ENCODE data around the gene C16orf95.
"Not testable (repeated sequence)": the region's sequence is repeated elsewhere in the genome, so short reads cannot be mapped to it uniquely, and the experiment has no call there.

C16orf95 gene

DNA sequence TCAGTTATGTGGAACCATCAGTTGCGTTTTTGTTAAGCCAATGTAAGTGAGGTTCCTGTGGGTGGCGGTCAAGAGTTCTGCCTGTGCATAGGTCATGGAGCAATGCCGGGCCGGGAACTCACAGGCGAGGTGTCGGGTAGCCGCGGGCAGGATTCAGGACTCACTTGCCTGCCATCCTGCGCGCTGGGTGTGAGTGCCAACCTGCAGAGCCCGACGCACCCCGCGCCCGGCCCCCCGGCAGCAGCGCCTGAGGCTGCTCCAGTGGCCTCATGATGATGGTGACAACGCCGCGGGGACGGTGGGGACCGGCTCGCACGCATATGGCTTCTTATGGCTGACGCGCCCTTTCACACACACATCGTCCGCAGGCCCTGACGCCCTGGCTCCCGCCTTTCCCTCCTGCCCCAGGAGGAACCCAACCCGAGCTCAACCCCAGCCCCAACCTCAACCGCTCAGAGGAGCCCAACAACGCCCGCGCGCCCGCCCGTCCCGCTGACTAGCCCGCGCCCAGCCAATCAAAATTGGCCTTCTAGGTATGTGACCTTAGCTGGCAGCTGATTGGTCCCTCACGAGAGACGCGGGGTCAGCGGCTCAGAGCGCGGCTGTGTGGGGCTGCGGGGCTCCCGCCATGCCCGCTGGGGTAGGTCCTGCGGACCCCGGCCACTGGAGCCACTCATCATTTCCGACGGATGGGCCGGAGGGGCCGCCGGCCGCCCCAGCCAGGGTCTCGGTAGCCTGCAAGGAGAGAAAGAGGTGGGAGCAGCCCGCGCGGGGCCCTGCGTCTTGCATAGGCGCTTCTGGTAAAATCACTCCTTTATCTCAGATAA, at the start of gene C16orf95:
C16orf95 (minus strand) TSS at position 470 of the 827 bp plus-strand sequence; CDS start at position 320, 150 bp downstream.
- DNase-seq (peak; percentile 96), ATAC-seq (replicated peaks) (peak; percentile 94 to 96)
- Mint-ChIP-seq H3K4me3 (peak within 1 kb of the TSS; percentile 93 to 94), H3K27ac (peak within 1 kb of the TSS; percentile 99), H3K4me1 (peaks cover 10 to 16% of the 10 kb centered on the region in 2 donors), H3K36me3 (peaks cover 7 to 15% of the 10 kb centered on the region in 2 donors), H3K9me3 (no peaks in the 10 kb centered on the region), H3K27me3 (no peaks in the 10 kb centered on the region)

GRCh38 chr16:87366930-87367329, 49.7 kb upstream of the C16orf95 start:
- Mint-ChIP-seq H3K36me3 (peaks cover 24 to 27% of the 10 kb centered on the region in 2 donors), H3K27me3 (no peaks in the 10 kb centered on the region), H3K9me3 (no peaks in the 10 kb centered on the region), H3K4me1 (peaks cover 46 to 65% of the 10 kb centered on the region in 2 donors), H3K27ac (no peak overlapping the region), H3K4me3 (no peak overlapping the region)
- ATAC-seq (replicated peaks): no peak
- DNase-seq: no peak

DNA sequence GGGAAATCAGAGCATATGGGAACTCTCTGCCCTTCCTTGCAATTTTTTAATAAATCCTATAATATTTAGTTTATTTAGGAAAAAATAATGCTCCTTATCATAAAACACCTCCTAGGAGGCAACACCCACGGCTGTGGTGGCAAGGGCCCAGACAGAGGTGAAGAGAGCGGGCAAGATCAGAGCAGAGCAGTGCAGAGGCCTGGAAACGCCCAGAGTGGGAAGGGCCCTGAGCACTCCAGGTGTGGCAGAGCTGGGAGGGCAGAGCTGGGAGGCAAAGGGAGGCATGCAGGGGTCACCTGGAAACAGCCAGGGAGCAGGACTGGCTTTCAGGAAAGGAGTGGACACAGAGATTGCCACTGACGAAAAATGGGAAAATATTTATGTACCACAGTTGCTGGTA, 49.1 kb upstream of the C16orf95 start:
- Mint-ChIP-seq H3K4me3 (no peak overlapping the region), H3K27me3 (no peaks in the 10 kb centered on the region), H3K27ac (no peak overlapping the region), H3K9me3 (no peaks in the 10 kb centered on the region), H3K4me1 (peaks cover 42 to 62% of the 10 kb centered on the region in 2 donors), H3K36me3 (peaks cover 25 to 26% of the 10 kb centered on the region in 2 donors)
- DNase-seq (no peak), ATAC-seq (replicated peaks) (no peak)

DNA sequence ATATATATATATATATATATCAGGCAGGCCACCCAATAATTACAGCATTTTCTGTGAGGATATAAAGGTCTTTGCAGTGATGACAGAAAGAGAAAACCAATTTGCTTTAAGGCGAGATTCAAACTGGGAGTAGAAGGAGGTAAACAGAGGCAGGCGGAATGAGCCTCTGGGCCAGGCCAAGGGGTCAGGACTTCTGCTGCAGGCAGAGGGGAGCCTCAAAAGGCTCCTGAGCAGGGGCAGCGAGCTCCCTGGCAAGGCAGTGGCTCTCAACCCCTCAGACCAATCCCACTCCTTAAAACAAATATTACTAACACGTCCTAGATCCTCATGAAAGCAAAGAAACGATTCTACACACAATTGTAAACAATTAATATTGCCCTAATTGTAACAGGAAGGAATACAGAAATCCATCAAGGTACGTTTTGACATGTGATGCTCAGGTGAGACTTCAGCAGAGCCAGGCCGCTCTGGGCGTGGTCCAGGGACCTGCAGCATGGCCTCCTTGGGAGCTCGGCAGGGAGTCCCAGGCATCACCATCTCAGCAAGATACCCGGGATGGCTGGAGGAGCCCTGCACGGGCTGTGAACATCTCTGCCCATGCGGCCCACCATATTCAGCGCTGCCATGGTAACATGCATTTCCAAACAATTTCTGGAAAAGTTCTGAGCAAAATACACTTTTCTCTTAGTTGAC, 48.0 kb upstream of the C16orf95 start:
- ATAC-seq (replicated peaks): no peak

DNA sequence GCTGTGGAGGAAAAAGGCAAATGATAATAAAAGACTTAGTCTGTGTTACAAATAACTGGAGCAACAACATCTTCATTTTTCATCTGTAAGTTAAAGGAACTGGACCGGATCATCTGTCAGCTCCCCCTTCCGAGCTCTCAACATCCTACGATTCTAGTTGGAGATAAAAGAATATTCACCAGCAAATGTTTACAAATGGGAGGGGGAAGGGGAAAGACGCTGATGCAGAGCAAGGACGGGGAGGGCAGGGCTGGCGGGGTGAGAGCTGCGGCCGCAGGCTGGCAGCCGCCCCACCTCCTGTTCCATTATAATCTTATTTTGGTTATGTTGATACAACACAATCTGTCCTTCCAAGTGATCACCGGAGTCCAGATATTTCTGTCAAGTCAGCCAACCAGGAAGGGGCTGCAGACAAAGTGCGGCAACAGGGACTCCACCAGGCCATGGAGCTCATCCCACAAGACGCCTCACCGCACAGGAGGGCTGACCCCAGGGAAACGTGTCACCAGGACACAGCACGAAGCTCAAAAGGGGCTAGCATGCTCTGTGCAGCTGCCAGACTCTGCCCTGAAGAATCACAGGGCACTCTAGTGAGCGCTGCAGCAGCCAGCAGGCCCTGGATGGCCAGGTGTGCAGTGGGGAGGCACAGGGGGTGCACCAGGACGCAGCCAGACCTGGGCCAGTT, 46.7 kb upstream of the C16orf95 start:
- peaks cover 35 to 47% of the 10 kb centered on the region in 2 donors for H3K36me3 Mint-ChIP-seq
- peak overlapping the region; percentile 37 for H3K27ac Mint-ChIP-seq
- no peak for DNase-seq
- ATAC-seq (replicated peaks): peak in 1 of 2 donors; percentile 10
- H3K27me3 Mint-ChIP-seq: no peaks in the 10 kb centered on the region
- peak overlapping the region in 1 of 2 donors; percentile 25 for H3K4me3 Mint-ChIP-seq
- H3K4me1 Mint-ChIP-seq: peaks cover 35 to 42% of the 10 kb centered on the region in 2 donors
- H3K9me3 Mint-ChIP-seq: no peaks in the 10 kb centered on the region

More for the DNA sequence above, 48.0 kb upstream of the C16orf95 start:
- Mint-ChIP-seq H3K9me3 (no peaks in the 10 kb centered on the region), H3K36me3 (peaks cover 28 to 35% of the 10 kb centered on the region in 2 donors), H3K4me1 (peaks cover 44 to 52% of the 10 kb centered on the region in 2 donors), H3K27me3 (no peaks in the 10 kb centered on the region), H3K4me3 (no peak overlapping the region), H3K27ac (no peak overlapping the region)
- no peak for DNase-seq

DNA sequence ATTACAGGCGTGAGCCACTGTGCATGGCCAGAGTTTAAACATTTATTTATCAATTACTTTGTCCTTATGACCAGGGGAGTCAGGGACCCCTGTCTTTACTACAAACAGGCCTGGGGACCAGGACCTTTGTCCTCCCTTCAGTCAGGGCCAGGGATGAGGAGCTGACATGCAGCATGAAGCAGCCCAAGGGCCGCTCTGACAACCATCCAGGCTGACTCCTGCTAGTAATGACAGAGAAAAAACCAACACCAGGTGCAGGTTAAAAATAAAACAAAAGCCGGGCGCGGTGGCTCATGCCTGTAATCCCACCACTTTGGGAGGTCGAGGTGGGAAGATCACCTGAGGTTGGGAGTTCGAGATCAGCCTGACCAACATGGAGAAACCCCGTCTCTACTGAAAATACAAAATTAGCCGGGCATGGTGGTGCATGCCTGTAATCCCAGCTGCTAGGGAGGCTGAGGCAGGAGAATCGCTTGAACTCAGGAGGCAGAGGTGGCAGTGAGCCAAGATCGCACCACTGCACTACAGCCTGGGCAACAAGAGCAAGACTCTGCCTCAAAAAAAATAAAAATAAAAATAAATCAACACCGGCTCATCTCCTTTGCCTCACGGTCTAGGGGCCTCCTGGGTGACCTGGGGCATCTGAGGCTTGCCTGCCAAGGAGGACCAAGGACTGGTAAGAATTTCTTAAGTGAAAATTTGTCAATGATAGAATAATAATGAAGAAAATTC, 45.8 kb upstream of the C16orf95 start:
- ATAC-seq (replicated peaks); DNase-seq; H3K27ac Mint-ChIP-seq; H3K9me3 Mint-ChIP-seq; H3K27me3 Mint-ChIP-seq; H3K4me3 Mint-ChIP-seq: not testable (repeated sequence)
- H3K36me3 Mint-ChIP-seq: peaks cover 38 to 56% of the 10 kb centered on the region in 2 donors
- H3K4me1 Mint-ChIP-seq: peaks cover 28 to 33% of the 10 kb centered on the region in 2 donors

DNA sequence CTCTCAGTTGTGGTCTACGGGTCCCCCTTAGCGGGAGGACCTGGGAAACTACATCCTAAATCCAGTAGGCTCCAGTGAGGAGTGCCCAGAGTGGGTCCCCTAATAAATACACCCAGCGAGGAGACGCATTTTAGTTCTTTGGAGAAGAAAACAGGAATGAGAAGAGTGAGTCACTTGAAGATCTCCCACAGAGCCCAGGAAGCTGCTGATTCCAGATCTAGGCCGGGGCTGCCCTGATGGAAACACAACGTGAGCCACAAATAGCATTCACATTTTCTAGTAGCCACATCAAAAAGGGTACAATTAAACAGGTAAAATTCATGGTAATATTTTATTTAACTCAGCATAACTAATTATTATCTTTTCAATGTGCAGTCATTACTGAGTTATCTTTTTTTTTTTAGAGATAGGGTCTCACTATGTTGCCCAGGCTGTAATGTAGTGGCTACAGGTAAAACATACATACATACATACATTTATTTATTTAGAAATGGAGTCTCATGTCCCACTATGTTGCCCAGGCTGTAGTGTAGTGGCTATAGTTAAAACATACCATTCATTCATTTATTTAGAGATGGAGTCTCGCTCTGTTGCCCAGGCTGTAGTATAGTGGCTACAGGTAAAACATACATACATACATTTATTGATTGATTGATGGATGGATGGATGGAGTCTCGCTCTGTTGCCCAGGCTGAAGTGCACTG, 44.9 kb upstream of the C16orf95 start:
- ATAC-seq (replicated peaks) (no peak), DNase-seq (no peak)
- Mint-ChIP-seq H3K27me3 (no peaks in the 10 kb centered on the region), H3K9me3 (no peaks in the 10 kb centered on the region), H3K4me1 (peaks cover 20 to 24% of the 10 kb centered on the region in 2 donors), H3K27ac (no peak overlapping the region), H3K4me3 (no peak overlapping the region), H3K36me3 (peaks cover 35 to 50% of the 10 kb centered on the region in 2 donors)

- Mint-ChIP-seq H3K9me3 (no peaks in the 10 kb centered on the region), H3K36me3 (peaks cover 34 to 51% of the 10 kb centered on the region in 2 donors), H3K4me1 (peaks cover 15% of the 10 kb centered on the region in 2 donors), H3K27ac (no peak overlapping the region), H3K27me3 (no peaks in the 10 kb centered on the region), H3K4me3 (no peak overlapping the region)
- no peak for DNase-seq
- no peak for ATAC-seq (replicated peaks)
Observed at GRCh38 chr16:87360862-87361610, 43.8 kb upstream of the C16orf95 start.

DNA sequence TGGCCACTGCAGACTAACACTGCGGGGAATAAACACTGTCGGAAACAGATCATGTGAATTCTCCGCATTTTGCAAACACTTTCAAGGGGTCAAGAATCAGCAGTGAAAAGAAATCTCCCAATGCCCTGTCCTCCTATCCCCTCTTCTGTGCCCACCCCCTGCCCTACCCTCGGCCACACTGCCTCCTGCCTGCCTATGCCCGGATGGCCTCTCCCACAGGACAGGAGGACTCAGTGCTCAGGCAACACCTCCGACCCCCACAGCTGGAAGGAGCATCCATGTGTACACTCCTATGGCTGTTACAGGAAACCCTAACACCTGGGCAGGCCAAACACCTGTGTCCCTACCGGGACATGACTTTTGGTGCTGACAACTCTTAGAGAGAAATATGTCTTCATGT, 41.9 kb upstream of the C16orf95 start:
- peaks cover 2 to 5% of the 10 kb centered on the region in 2 donors for H3K4me1 Mint-ChIP-seq
- DNase-seq (no peak), ATAC-seq (replicated peaks) (no peak)
- H3K27me3 Mint-ChIP-seq: no peaks in the 10 kb centered on the region
- H3K27ac Mint-ChIP-seq: no peak overlapping the region
- peaks cover 30 to 51% of the 10 kb centered on the region in 2 donors for H3K36me3 Mint-ChIP-seq
- H3K4me3 Mint-ChIP-seq: no peak overlapping the region
- no peaks in the 10 kb centered on the region for H3K9me3 Mint-ChIP-seq

- Mint-ChIP-seq H3K4me3 (no peak overlapping the region), H3K27me3 (no peaks in the 10 kb centered on the region), H3K36me3 (peaks cover 27 to 50% of the 10 kb centered on the region in 2 donors), H3K9me3 (no peaks in the 10 kb centered on the region), H3K27ac (peak overlapping the region; percentile 20), H3K4me1 (peaks cover 0 to 4% of the 10 kb centered on the region in 2 donors)
- DNase-seq (no peak), ATAC-seq (replicated peaks) (no peak)
Observed at GRCh38 chr16:87358696-87359095, 41.5 kb upstream of the C16orf95 start.

DNA sequence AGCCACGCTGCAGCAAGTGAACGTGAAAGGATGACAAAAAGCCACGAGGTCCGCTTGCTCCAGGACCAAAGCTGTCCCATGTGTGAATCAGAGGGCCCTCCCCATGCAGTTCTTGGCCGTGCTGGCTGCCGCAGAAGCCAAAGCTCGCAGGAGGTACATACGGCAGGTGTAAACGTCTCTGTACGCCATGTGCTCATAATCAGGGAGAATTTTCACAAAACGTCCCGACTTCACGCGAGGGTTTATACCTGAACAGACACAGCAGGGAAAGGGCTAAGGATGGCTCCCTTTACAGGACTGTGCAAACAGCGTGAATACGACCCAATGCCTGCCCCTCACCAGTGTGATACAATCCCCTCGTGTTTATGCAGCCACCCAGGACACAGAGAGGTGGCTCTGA, 41.1 kb upstream of the C16orf95 start:
- ATAC-seq (replicated peaks) (no peak), DNase-seq (no peak)
- Mint-ChIP-seq H3K9me3 (no peaks in the 10 kb centered on the region), H3K4me3 (no peak overlapping the region), H3K4me1 (peaks cover 0 to 4% of the 10 kb centered on the region in 2 donors), H3K27ac (no peak overlapping the region), H3K27me3 (no peaks in the 10 kb centered on the region), H3K36me3 (peaks cover 24 to 47% of the 10 kb centered on the region in 2 donors)

DNA sequence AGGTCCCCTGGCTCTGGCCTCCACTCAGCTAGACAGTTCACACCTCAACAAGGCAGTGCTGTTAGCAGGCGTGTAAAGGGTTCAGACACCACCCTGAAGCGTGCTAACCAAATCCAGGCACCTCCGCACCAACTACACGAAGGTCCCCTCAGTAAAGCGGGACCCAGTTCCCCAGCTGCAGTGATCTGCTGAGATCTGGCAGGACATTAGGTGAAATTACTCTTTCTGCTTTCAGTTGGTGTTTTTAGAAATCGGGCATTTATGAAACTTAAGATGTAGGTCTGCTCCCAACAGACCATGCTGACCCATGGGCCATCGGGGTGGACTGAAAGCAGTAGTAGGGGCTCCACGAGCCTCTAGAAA, 39.3 kb upstream of the C16orf95 start:
- ATAC-seq (replicated peaks) (no peak), DNase-seq (no peak)
- Mint-ChIP-seq H3K27ac (no peak overlapping the region), H3K4me1 (peaks cover 0 to 4% of the 10 kb centered on the region in 2 donors), H3K36me3 (peaks cover 26 to 49% of the 10 kb centered on the region in 2 donors), H3K4me3 (no peak overlapping the region), H3K9me3 (no peaks in the 10 kb centered on the region), H3K27me3 (no peaks in the 10 kb centered on the region)

- H3K36me3 Mint-ChIP-seq: peaks cover 17 to 34% of the 10 kb centered on the region in 2 donors
- H3K4me3 Mint-ChIP-seq: no peak overlapping the region
- H3K4me1 Mint-ChIP-seq: peaks cover 0 to 3% of the 10 kb centered on the region in 2 donors
- ATAC-seq (replicated peaks) (no peak), DNase-seq (no peak)
- H3K27ac Mint-ChIP-seq: no peak overlapping the region
- H3K27me3 Mint-ChIP-seq: no peaks in the 10 kb centered on the region
- H3K9me3 Mint-ChIP-seq: no peaks in the 10 kb centered on the region
Observed at GRCh38 chr16:87353613-87354012, 36.4 kb upstream of the C16orf95 start.
